Skeletal muscle satellite cell (primary cell): ENCODE measurements around the gene SPACA6.
A peak's percentile ranks its signal among the peaks of the same experiment; 100 is the strongest.

Experiments
- H3K27me3 ChIP-seq: 2 replicates; pipeline ENCODE4 v1.7.0; 2013; ENCODE audit warnings: low read length; ENCODE audit not compliant: control insufficient read depth, insufficient read depth
- H3K36me3 ChIP-seq: 2 replicates; pipeline ENCODE4 v1.7.0; 2013; ENCODE audit warnings: mild to moderate bottlenecking, control low read depth, low read length; ENCODE audit not compliant: insufficient read depth
- H3K4me1 ChIP-seq: 2 replicates; pipeline ENCODE4 v1.7.0; 2013; ENCODE audit warnings: low read length; ENCODE audit not compliant: control insufficient read depth, insufficient read depth
- H3K4me2 ChIP-seq: 2 replicates; pipeline ENCODE4 v1.7.0; 2013; ENCODE audit warnings: mild to moderate bottlenecking, low read length
- H3K4me3 ChIP-seq: 2 replicates; pipeline ENCODE4 v1.7.0; 2013; ENCODE audit warnings: low read length
- H3K9ac ChIP-seq: 2 replicates; pipeline ENCODE4 v1.7.0; 2013; ENCODE audit warnings: mild to moderate bottlenecking, low read depth, low read length, moderate library complexity
- H3K9me3 ChIP-seq: replicated peaks from 2 replicates; pipeline ENCODE4 v1.7.0; 2013; ENCODE audit warnings: mild to moderate bottlenecking, control low read depth, low read length

The SPACA6 gene

DNA sequence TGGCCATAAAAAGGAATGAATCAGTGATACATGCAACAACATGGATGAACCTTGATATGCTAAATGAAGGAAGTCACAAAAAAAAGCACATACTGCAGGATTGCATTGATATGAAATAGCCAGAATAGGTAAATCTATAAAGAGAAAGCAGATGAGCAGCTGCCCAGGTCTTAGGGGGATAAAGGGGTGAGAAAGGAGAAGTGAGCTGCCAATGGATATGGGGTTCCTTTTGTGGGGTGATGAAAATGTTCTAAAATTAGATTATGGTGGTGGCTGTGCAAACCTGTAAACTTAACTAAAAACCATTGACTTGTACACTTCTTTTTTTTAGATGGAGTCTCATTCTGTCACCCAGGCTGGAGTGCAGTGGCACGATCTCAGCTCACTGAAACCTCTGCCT is 18.6 kb downstream of the SPACA6 start:
- H3K4me3 ChIP-seq, result no peak overlapping the region
- peaks cover 14% of the 10 kb centered on the region for H3K36me3 ChIP-seq
- no peak overlapping the region for H3K9ac ChIP-seq
- no peaks in the 10 kb centered on the region for H3K9me3 ChIP-seq
- H3K27me3 ChIP-seq, result no peaks in the 10 kb centered on the region
- no peaks in the 10 kb centered on the region for H3K4me1 ChIP-seq
- no peak overlapping the region for H3K4me2 ChIP-seq

DNA sequence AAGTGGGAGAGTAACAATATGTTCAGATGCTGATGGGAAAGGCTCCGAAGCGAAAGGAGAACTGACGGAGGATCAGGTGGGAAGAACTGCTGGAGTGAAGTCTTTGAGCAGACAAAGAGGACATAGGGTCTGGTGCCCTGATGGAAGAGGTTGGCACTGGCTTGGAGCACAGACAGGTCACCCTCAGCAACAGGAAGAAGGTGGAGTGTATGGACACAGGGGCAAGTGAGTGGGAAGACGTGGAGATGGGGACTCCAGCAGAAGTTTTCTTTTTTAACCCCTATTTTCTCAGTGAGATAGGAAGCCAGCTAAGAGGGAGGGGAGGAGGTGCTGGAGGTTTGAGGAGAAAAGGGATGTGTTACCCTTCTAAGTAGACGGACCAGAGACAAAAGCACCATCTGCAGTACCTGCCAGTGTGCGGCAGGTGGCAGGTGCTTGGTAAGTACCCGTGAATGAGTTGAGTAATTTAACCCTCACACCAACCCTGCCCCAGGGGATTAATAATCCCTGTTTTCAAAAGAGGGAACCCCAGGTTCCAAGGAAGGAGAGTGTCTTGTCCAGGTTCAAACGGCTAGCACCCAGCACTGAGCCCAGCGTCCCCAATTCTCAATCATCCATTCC is 19.4 kb downstream of the SPACA6 start:
- Histone ChIP-seq H3K9ac (no peak overlapping the region), H3K36me3 (peaks cover 6% of the 10 kb centered on the region)

GRCh38 chr19:51713319-51714285 is 20.5 kb downstream of the SPACA6 start:
- Histone ChIP-seq H3K36me3 (no peaks in the 10 kb centered on the region), H3K4me2 (no peak overlapping the region), H3K4me3 (no peak overlapping the region), H3K27me3 (peaks cover 7% of the 10 kb centered on the region), H3K9ac (no peak overlapping the region), H3K4me1 (no peaks in the 10 kb centered on the region), H3K9me3 (no peaks in the 10 kb centered on the region)

More for the DNA sequence above, 19.4 kb downstream of the SPACA6 start:
- Histone ChIP-seq H3K4me1 (no peaks in the 10 kb centered on the region), H3K27me3 (peaks cover 6% of the 10 kb centered on the region), H3K9me3 (no peaks in the 10 kb centered on the region), H3K4me3 (no peak overlapping the region), H3K4me2 (no peak overlapping the region)

GRCh38 chr19:51714848-51715247 is 21.7 kb downstream of the SPACA6 start:
- Histone ChIP-seq H3K27me3 (peaks cover 19% of the 10 kb centered on the region), H3K4me3 (no peak overlapping the region), H3K4me1 (no peaks in the 10 kb centered on the region), H3K4me2 (no peak overlapping the region), H3K9ac (no peak overlapping the region), H3K9me3 (no peaks in the 10 kb centered on the region), H3K36me3 (no peaks in the 10 kb centered on the region)

DNA sequence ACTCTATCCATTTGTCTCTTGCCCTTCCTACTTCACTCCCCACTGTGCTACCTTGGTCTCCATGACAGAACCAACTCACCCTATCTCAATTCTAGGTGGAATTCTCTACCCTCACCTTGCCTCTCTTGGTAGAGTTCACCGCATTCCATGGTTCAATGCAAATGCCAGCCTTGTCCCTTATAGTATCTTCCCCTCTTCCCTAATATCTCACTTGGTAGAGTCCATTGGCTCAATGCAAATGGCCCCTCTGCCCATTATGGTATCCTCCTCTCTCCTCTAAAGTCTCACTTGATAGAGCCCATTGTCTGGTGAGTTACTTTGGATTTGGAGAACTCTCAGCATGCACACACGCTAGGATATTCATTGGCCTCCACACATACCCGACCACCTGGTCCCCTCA is 22.7 kb downstream of the SPACA6 start:
- no peaks in the 10 kb centered on the region for H3K9me3 ChIP-seq
- no peaks in the 10 kb centered on the region for H3K4me1 ChIP-seq
- no peaks in the 10 kb centered on the region for H3K36me3 ChIP-seq
- H3K27me3 ChIP-seq, result peaks cover 28% of the 10 kb centered on the region
- no peak overlapping the region for H3K9ac ChIP-seq
- H3K4me2 ChIP-seq, result no peak overlapping the region
- H3K4me3 ChIP-seq, result no peak overlapping the region

GRCh38 chr19:51716925-51717324 is 23.8 kb downstream of the SPACA6 start:
- Histone ChIP-seq H3K4me1 (no peaks in the 10 kb centered on the region), H3K9ac (no peak overlapping the region), H3K27me3 (peaks cover 34% of the 10 kb centered on the region), H3K4me2 (no peak overlapping the region), H3K36me3 (no peaks in the 10 kb centered on the region), H3K9me3 (no peaks in the 10 kb centered on the region), H3K4me3 (no peak overlapping the region)

- Histone ChIP-seq H3K4me1 (no peaks in the 10 kb centered on the region), H3K36me3 (no peaks in the 10 kb centered on the region), H3K9me3 (no peaks in the 10 kb centered on the region), H3K9ac (no peak overlapping the region), H3K4me3 (peak overlapping the region; percentile 51), H3K4me2 (peak overlapping the region; percentile 67), H3K27me3 (peaks cover 40% of the 10 kb centered on the region)
Measured at GRCh38 chr19:51719251-51719988, 26.3 kb downstream of the SPACA6 start.

DNA sequence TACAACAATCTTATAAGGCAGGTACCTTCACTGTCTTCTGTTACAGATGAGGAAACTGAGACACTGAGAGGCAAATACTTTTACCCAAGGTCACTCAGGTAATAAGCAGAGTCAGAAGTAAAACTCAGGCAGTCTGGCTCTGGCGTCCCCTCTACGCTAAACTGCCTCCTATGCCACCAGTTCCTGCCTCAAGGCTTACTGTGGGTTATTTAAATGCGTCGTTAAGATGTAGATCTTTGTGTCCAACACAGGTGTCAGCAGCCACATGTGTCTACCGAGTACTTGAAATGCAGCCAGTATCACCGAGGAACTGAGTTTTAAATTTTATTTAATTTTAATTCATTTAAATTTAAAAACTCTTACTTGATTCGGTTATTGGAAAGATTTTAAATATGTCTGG is 28.8 kb downstream of the SPACA6 start:
- H3K4me2 ChIP-seq, result no peak overlapping the region
- peaks cover 42% of the 10 kb centered on the region for H3K27me3 ChIP-seq
- no peaks in the 10 kb centered on the region for H3K9me3 ChIP-seq
- no peaks in the 10 kb centered on the region for H3K36me3 ChIP-seq
- no peak overlapping the region for H3K9ac ChIP-seq
- H3K4me1 ChIP-seq, result peaks cover 19% of the 10 kb centered on the region
- no peak overlapping the region for H3K4me3 ChIP-seq

DNA sequence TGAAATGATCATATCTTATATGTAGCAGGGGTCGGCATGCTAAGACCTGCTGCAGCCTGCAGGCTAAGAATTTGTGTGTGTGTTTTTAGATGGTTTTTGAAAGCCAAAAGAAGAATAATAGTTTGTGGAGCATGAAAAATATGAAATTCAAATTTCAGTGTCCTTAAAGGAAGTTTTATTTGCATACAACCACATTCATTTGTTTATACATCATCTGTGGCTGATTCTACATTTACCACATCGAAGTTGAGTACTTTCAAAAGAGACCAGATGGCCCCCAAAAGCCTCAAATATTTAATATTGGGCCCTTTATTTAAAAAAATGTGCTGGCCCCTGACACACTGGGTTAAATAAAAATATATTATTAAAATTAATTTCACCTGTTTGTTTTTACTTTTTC is 29.4 kb downstream of the SPACA6 start:
- Histone ChIP-seq H3K4me1 (peaks cover 25% of the 10 kb centered on the region), H3K4me3 (no peak overlapping the region), H3K9me3 (no peaks in the 10 kb centered on the region), H3K27me3 (peaks cover 38% of the 10 kb centered on the region), H3K4me2 (no peak overlapping the region), H3K9ac (no peak overlapping the region), H3K36me3 (no peaks in the 10 kb centered on the region)

DNA sequence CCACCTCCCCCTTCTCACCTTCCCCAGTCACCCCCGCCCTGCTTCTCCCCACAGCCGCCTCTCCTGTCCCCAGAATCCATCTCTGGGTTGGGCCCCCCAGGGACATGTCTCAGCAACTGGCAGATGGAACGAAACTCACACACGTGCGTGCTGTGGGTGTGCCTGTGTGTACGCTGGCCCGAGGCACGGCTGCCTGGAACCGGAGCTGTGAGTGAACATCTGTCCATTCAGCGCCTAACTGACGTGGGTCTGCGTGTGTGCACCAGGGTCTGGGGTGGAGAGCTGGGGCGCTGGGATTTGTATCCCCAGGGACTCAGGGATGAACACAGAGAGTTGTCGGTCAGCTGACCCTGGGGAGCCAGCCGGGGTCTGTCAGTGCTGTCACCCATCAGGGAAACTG is 31.4 kb downstream of the SPACA6 start:
- peaks cover 27% of the 10 kb centered on the region for H3K4me1 ChIP-seq
- H3K9ac ChIP-seq, result no peak overlapping the region
- H3K4me2 ChIP-seq, result peak overlapping the region; percentile 4
- H3K4me3 ChIP-seq, result no peak overlapping the region
- peaks cover 28% of the 10 kb centered on the region for H3K27me3 ChIP-seq
- H3K9me3 ChIP-seq, result no peaks in the 10 kb centered on the region
- no peaks in the 10 kb centered on the region for H3K36me3 ChIP-seq

GRCh38 chr19:51726049-51726448 is 32.9 kb downstream of the SPACA6 start:
- peaks cover 14% of the 10 kb centered on the region for H3K27me3 ChIP-seq
- no peak overlapping the region for H3K4me3 ChIP-seq
- peak overlapping the region; percentile 64 for H3K9ac ChIP-seq

More at GRCh38 chr19:51726049-51726448, 32.9 kb downstream of the SPACA6 start:
- peak overlapping the region; percentile 38 for H3K4me2 ChIP-seq
- H3K4me1 ChIP-seq, result peaks cover 27% of the 10 kb centered on the region
- no peaks in the 10 kb centered on the region for H3K9me3 ChIP-seq
- no peaks in the 10 kb centered on the region for H3K36me3 ChIP-seq
